ENCODE measurements around the gene UQCRC1.

UQCRC1 gene

DNA sequence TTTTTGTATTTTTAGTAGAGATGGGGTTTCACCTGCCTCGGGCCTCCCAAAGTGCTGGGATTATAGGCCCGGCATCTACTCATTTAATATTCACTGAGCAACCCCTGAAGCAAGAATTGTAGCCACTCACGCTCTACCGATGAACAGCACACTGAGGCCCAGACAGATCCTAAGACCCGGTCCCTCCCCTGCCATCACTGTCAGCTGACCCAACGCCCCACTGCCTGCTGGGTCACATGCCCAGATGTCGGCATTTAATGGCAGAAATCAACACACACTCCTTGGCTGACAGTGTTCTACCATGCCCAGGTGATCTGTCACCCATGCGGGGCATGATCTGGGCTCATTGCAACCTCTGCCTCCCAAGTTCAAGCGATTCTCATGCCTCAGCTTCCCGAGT is 15.3 kb upstream of the UQCRC1 start:
- DNase-seq = no peak
- no peaks in the 10 kb centered on the region for H3K9me3 Mint-ChIP-seq
- H3K27me3 Mint-ChIP-seq = no peaks in the 10 kb centered on the region
- H3K4me1 Mint-ChIP-seq = no peaks in the 10 kb centered on the region
- no peak for ATAC-seq
- no peak overlapping the region for H3K27ac Mint-ChIP-seq
- peaks cover 11% of the 10 kb centered on the region for H3K36me3 Mint-ChIP-seq (ENCODE audit: low read depth)
- H3K4me3 Mint-ChIP-seq = no peak overlapping the region

DNA sequence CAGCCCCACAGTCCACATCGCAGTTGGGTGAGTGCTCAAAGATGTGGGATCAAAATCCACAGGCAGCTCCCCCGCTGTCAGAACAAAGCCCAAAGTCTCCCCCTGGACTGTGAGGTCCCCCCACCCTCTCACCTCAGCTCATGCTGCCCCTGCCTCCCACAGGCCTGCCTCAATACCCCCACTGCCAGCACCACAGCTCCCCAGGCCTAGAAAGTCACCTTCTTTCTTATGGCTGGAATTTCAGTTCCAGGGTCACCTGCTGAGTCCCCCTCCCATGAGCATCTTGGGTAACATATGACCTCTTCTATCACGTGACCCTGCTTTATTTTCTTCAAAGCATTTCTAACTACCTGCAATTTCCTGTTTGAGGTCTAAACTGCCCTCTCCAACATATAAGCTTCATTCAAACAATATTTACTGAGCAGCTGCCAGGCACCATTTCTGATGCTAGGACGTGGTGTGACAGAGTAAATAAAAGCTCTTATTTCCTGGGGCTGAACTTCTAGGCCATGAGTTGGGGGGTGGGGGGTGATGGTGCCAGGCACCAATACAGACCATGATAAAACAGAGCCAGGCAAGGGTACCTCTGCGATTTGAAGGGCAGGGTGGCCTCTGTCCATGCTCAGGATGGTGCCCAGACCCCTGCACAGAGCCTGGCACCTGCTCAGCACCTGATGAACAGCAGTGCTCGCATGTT is 14.6 kb upstream of the UQCRC1 start:
- H3K36me3 Mint-ChIP-seq (ENCODE audit: low read depth) = peaks cover 11% of the 10 kb centered on the region
- H3K9me3 Mint-ChIP-seq = peaks cover 2% of the 10 kb centered on the region
- H3K27me3 Mint-ChIP-seq = no peaks in the 10 kb centered on the region
- H3K4me3 Mint-ChIP-seq = no peak overlapping the region
- no peak overlapping the region for H3K27ac Mint-ChIP-seq
- DNase-seq (no peak), ATAC-seq (no peak)
- no peaks in the 10 kb centered on the region for H3K4me1 Mint-ChIP-seq

DNA sequence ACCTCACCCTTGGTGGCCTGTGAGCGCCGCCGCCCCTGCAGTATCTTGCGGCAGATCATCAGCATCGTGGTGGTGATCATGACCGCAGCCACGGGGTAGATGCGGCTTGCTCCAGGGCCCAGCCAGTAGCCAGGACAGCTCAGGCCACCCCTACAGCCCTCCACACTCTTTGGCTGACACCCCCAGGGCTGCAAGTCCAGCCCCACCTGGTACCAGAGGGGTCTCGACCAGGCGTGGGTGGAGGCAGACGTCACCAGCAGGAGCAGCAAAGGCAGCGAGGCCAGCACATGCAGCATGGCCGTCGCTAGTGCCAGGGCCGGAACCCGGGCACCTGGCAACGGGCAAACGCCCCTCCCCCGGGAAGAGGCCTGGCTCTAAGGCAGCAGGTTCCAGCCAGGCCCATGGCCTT is 12.0 kb upstream of the UQCRC1 start, which contains the start of gene TMEM89:
Gene TMEM89, minus strand, starts transcription at position 309 of the 409 bp plus-strand sequence. Its CDS starts 13 bp downstream, at position 296.
- peaks cover 13% of the 10 kb centered on the region for H3K36me3 Mint-ChIP-seq (ENCODE audit: low read depth)
- no peaks in the 10 kb centered on the region for H3K27me3 Mint-ChIP-seq
- H3K9me3 Mint-ChIP-seq = peaks cover 17% of the 10 kb centered on the region
- no peak within 1 kb of the TSS for H3K27ac Mint-ChIP-seq
- no peak within 1 kb of the TSS for H3K4me3 Mint-ChIP-seq
- ATAC-seq (no peak), DNase-seq (no peak)
- no peaks in the 10 kb centered on the region for H3K4me1 Mint-ChIP-seq

DNA sequence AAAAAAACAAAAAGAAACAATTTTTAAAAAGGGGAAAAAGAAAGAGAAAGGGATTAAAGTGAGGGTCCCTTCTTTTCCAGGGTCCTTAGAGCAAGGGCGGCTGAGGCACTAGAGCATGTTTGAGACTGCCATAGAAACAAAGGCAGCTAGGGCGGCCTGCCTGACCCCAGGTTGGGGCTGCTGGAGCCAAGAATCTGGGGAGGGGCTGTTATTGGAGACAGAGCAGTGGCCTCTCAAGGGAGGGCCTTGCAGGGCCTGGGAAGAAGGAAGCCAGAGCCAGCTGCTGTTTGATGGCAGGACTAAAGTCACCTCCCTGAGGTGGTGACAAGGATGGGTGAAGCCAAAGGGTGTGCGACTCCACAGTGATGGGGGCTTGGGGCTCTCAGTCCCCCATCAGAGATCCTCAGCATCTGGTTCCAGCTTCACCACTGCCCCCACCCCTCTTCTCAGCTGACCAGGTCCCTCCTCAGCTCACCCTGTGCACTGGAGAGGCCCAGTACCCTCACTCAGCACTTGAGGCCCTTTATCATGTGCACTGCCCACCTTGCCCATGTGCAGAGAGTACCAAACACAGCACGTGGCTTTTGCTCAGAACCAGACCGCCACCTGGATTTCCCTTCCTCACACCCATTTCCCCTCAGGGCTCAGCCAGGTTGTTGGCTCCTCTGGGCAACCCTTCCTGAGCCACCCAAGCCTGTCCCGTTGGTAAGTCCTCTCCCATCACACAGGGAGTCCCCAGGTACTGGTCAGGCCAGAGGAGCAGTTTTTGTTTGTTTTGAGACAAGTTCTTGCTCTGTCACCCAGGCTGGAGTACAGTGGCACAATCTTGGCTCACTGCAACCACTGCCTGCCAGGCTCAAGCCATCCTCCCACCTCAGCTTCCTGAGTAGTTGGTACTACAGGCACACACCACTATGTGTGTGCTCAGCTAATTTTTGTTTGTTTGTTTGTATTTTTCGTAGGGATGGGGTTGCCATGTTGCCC is 10.4 kb upstream of the UQCRC1 start:
- no peaks in the 10 kb centered on the region for H3K27me3 Mint-ChIP-seq
- H3K36me3 Mint-ChIP-seq (ENCODE audit: low read depth) = peaks cover 17% of the 10 kb centered on the region
- DNase-seq (no peak), ATAC-seq (no peak)
- peaks cover 23% of the 10 kb centered on the region for H3K9me3 Mint-ChIP-seq
- no peak overlapping the region for H3K27ac Mint-ChIP-seq
- peaks cover 9% of the 10 kb centered on the region for H3K4me1 Mint-ChIP-seq
- H3K4me3 Mint-ChIP-seq = no peak overlapping the region

DNA sequence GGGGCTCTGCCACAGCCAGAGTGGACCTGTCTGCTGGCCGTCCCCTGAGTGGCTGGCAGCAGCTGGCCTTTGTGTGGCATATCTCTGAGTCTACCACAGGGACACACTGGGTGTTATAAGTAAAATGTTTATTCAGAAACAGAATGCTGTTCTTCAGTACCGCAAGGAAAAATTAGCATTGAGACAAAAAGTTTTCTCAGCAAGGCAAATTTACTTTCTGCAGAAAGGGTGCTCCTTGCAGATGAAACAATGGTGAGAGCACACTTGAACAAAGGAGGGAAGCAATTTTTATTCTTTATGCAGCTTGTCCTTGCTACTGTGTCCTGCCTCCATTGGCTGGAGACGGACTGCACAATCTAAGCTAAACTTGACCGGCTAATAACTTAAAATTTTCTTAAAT is 8.1 kb upstream of the UQCRC1 start:
- Mint-ChIP-seq H3K27ac (no peak overlapping the region), H3K9me3 (peaks cover 23% of the 10 kb centered on the region), H3K27me3 (no peaks in the 10 kb centered on the region), H3K4me1 (peaks cover 17% of the 10 kb centered on the region), H3K36me3 (ENCODE audit: low read depth) (peaks cover 17% of the 10 kb centered on the region), H3K4me3 (no peak overlapping the region)
- ATAC-seq (no peak), DNase-seq (no peak)

DNA sequence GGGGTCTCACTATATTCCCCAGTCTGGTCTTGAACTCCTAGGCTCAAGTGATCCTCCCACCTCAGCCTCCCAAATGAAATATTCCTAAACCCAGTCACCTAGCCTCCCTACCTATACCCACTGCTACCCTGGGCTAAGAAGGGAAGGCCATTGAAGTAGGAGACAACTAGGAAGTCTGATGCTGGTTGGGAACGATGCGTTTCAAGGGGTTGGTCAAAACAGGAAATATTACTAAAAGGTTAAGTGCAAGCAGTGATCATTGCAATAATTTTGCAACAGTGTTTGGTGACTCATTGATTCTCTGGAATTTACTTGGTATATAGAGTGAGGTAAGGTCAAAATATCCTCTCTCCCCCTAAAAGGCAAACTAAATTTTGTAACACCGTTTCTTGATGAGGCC is 4.6 kb upstream of the UQCRC1 start:
- Mint-ChIP-seq H3K9me3 (peaks cover 21% of the 10 kb centered on the region), H3K4me1 (peaks cover 23% of the 10 kb centered on the region), H3K36me3 (ENCODE audit: low read depth) (peaks cover 14% of the 10 kb centered on the region), H3K27ac (peak overlapping the region; percentile 87), H3K4me3 (peak overlapping the region; percentile 4), H3K27me3 (no peaks in the 10 kb centered on the region)
- no peak for DNase-seq
- ATAC-seq = peak; percentile 68

DNA sequence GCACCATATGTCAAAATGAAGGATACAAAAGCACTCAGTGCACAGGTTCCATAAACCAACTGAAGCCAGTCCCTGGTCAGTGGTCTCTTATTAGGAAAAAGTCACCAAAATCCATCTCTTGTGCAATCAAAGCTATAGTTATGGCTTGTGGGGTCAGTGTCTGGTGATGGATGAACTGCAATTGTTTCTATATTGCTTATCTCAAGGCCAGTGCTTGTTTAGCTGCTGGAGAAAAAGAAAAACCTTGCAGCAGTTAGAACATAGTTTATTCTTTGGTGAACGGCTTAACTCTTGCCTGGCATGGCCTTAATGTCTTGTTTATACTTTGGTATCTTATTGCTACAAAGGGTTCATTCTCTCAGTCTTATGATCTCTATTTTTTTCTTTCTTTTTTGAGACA is 2.9 kb upstream of the UQCRC1 start:
- no peak overlapping the region for H3K27ac Mint-ChIP-seq

DNA sequence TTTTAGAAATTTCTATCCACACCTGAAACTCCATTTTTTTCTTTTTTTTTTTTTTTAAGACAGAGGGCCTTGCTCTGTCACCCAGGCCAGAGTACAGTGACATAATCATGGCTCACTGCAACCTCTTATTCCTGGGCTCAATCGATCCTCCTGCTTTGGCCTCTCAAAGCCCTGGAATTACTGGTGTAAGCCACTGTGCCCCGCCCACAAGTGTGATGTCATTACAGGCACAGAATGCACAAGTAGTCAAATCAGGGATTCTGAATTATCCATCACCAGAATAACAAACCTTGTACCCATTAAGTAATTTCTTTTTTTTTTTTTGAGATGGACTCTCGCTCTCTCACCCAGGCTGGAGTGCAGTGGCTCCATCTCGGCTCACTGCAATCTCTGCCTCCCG is 1.9 kb downstream of the UQCRC1 start:
- Mint-ChIP-seq H3K27ac (no peak overlapping the region), H3K4me1 (peaks cover 19% of the 10 kb centered on the region), H3K9me3 (no peaks in the 10 kb centered on the region), H3K4me3 (no peak overlapping the region), H3K36me3 (ENCODE audit: low read depth) (peaks cover 31% of the 10 kb centered on the region), H3K27me3 (no peaks in the 10 kb centered on the region)
- ATAC-seq (no peak), DNase-seq (peak; percentile 27)

More for the DNA sequence above, 2.9 kb upstream of the UQCRC1 start:
- Mint-ChIP-seq H3K4me3 (no peak overlapping the region), H3K27me3 (no peaks in the 10 kb centered on the region), H3K36me3 (ENCODE audit: low read depth) (peaks cover 18% of the 10 kb centered on the region), H3K9me3 (peaks cover 9% of the 10 kb centered on the region), H3K4me1 (peaks cover 36% of the 10 kb centered on the region)
- DNase-seq (no peak), ATAC-seq (no peak)

DNA sequence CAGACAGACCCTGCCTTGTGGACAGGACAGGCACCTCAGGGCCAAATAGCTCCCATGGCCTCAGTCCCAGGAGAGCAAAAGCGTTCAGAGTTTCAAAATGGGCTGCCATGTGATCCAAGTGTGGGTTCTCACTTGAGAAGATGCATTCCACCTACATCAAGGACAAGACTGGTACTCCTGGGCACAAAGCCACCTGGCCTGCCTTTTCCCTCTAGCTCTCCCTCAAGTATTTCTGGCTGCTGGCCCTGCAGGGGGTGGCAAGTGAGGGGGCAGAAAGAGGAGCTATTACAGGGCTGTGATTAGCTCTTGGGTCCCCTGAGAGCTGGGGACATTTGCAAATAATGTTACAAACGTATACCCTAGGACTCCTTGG is 7.8 kb downstream of the UQCRC1 start:
- no peak overlapping the region for H3K4me3 Mint-ChIP-seq
- no peaks in the 10 kb centered on the region for H3K4me1 Mint-ChIP-seq
- peaks cover 27% of the 10 kb centered on the region for H3K36me3 Mint-ChIP-seq (ENCODE audit: low read depth)

DNA sequence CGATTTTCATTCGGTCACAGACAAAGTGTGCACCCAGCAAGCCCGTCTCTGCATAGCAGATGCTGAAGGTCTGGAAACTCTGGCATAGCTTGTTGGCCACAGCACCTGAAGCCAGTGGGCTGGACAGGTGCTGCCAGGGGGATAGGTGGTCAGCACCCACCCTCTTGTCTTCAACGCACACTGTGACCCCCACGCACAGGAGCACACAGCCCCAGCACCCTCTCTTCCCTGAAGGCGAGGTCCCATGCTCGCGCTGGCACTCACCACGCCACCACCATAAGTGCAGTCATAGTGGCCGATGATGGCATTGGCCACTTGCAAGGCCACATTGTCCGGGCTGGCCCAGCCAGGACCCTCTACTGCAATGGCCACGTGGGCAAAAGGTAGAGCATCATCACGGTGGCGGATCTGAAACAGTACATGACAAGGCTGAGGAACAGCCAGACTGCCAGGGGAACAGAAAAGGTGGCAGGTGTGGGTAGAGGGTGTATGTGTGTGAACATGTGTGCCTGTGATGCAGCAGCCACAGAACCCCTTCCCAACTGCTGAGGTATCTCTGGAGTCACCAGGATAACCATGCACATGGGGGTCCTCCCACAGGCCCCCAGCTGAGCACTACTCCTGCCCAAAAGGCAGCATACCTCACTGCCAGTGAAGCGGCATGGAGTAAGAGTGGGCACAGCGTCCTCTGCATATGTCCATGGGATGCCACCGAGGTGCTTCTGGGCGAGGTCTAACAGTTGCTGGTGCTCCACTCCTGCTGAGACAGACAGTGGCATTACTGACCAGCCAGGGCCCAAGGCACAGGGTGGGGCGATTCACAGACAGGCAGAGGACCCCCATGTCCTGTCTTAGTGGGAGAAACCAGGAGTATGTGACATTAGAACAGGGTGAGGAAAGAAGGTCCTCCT is 8.5 kb downstream of the UQCRC1 start:
- no peak for ATAC-seq
- Mint-ChIP-seq H3K4me1 (peaks cover 3% of the 10 kb centered on the region), H3K36me3 (ENCODE audit: low read depth) (peaks cover 25% of the 10 kb centered on the region)

More for the DNA sequence above, 7.8 kb downstream of the UQCRC1 start:
- ATAC-seq (no peak), DNase-seq (no peak)
- Mint-ChIP-seq H3K9me3 (no peaks in the 10 kb centered on the region), H3K27me3 (no peaks in the 10 kb centered on the region), H3K27ac (no peak overlapping the region)

DNA sequence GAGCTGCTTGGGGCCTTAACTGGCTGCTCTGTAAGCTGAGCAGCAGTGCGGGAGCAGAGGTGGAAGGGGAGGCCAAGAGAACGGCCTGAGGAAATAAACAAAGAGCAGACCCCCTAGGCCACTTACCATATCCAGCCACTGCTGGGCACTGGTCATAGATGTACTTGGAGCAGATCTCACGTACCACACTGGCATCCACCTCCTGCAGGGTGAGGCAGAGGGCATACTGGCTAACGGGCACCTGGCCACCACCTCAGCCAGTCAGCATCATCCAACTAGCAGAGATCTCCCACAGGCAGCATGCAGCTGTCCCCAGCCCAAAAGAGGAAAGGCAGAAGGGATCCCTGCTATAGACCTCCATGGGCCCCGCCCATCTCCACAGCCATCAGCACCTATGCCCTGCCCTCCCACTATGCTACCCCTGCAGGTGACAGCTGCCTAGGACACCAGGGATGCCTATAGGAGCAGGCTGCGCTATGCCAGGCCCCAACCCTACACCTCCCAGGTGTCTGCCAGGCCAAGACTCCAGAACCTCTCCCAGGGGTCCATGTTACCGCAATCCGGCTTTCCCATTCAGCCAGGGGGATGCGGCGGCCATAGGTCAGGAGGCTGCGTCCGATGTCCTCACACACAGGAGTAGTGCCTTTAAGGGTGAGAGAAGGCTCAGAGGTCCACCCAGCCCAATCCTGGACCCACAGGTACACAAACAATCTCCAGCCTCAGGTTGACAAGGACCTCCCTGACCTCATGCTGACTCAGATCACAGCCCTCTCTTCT is 9.7 kb downstream of the UQCRC1 start:
- no peaks in the 10 kb centered on the region for H3K9me3 Mint-ChIP-seq
- peaks cover 7% of the 10 kb centered on the region for H3K4me1 Mint-ChIP-seq
- H3K27me3 Mint-ChIP-seq = peaks cover 4% of the 10 kb centered on the region
- peaks cover 21% of the 10 kb centered on the region for H3K36me3 Mint-ChIP-seq (ENCODE audit: low read depth)
- ATAC-seq = no peak
- H3K27ac Mint-ChIP-seq = no peak overlapping the region
- DNase-seq = no peak
- H3K4me3 Mint-ChIP-seq = no peak overlapping the region

More for the DNA sequence above, 8.5 kb downstream of the UQCRC1 start:
- Mint-ChIP-seq H3K4me3 (no peak overlapping the region), H3K9me3 (no peaks in the 10 kb centered on the region), H3K27me3 (peaks cover 3% of the 10 kb centered on the region), H3K27ac (no peak overlapping the region)
- no peak for DNase-seq

DNA sequence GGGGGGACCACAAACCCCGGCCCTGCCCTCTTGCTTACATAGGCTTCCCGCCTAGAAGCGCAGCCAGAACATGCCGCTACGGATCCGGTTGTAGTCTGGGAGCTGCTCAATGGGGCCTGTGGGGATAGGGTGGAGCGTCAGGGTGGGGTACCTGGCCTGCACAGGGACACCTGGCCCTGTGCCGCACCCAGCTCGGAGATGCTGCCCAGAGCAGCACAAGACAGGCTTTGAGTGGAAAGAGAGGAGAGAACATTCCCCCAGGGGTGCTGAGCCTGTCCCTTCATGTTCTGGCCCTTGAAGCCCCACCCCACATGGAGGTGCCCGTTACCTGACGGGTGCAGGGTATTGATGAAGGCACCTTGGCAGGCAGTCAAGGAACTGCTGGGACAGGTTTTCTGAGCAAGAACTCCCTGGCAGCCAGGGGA is 10.4 kb downstream of the UQCRC1 start:
- H3K27me3 Mint-ChIP-seq = peaks cover 10% of the 10 kb centered on the region
- peaks cover 15% of the 10 kb centered on the region for H3K36me3 Mint-ChIP-seq (ENCODE audit: low read depth)
- H3K9me3 Mint-ChIP-seq = no peaks in the 10 kb centered on the region
- peaks cover 12% of the 10 kb centered on the region for H3K4me1 Mint-ChIP-seq
- H3K27ac Mint-ChIP-seq = no peak overlapping the region
- DNase-seq (no peak), ATAC-seq (no peak)
- H3K4me3 Mint-ChIP-seq = no peak overlapping the region

DNA sequence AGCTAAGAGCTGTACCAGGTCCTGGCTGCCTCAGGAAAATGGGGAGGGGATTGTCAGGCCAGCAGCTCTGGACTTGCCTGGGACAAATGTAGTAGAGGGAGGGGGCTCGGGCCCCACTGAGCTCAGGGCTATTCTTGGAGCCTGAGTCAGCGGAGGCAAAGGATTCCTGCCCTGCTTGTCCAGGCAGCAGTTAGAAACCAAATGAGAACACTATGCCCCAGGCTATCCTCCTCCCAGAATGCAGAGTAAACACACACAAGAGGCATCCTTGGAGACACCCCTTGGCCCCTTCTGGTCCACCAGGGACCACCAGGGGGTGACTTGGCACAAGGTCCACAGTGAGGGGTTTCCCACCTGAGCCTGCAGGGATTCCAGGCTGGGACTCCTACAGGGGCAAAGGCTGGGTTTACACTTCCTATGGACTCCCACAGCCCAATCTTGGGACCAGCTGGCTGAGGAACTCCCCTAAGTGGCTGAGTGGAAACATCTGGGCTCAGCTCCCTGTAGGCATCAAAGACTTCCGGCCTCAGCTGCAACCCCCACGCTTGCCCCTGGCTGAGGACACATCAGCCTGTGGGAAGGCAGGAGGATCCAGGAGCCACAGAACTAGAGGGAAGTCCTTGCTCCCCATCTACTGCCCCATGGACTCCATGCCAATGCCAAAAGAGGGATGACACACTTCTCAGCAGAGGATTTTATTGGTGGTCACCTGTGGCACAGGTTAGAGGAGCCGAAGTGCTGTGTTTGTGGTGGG is 10.9 kb downstream of the UQCRC1 start:
- peaks cover 12% of the 10 kb centered on the region for H3K36me3 Mint-ChIP-seq (ENCODE audit: low read depth)
- DNase-seq = no peak

More for the DNA sequence above, 10.9 kb downstream of the UQCRC1 start:
- Mint-ChIP-seq H3K27ac (no peak overlapping the region), H3K27me3 (peaks cover 10% of the 10 kb centered on the region), H3K9me3 (no peaks in the 10 kb centered on the region), H3K4me1 (peaks cover 12% of the 10 kb centered on the region), H3K4me3 (no peak overlapping the region)
- ATAC-seq = no peak
